ENCODE measurements around the gene SLC5A12.
A peak's percentile ranks its signal among the peaks of the same experiment; 100 is the strongest.

SLC5A12 gene

GRCh38 chr11:26710489-26710888, 11.4 kb downstream of the SLC5A12 start:
- DNase-seq (ENCODE audit: low read depth): no peak
- TF ChIP-seq, protein P1, sequence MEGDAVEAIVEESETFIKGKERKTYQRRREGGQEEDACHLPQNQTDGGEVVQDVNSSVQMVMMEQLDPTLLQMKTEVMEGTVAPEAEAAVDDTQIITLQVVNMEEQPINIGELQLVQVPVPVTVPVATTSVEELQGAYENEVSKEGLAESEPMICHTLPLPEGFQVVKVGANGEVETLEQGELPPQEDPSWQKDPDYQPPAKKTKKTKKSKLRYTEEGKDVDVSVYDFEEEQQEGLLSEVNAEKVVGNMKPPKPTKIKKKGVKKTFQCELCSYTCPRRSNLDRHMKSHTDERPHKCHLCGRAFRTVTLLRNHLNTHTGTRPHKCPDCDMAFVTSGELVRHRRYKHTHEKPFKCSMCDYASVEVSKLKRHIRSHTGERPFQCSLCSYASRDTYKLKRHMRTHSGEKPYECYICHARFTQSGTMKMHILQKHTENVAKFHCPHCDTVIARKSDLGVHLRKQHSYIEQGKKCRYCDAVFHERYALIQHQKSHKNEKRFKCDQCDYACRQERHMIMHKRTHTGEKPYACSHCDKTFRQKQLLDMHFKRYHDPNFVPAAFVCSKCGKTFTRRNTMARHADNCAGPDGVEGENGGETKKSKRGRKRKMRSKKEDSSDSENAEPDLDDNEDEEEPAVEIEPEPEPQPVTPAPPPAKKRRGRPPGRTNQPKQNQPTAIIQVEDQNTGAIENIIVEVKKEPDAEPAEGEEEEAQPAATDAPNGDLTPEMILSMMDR (conservative IDR thresholded peaks at IDR 0.05; ENCODE audit: low read depth, low read length): no peak
- H3K4me3 ChIP-seq (ENCODE audit: low read depth, low read length): no peak overlapping the region

- no peak overlapping the region for H3K4me3 ChIP-seq (ENCODE audit: low read depth, low read length)
- DNase-seq (ENCODE audit: low read depth): no peak
- TF ChIP-seq, protein P1 (conservative IDR thresholded peaks at IDR 0.05; ENCODE audit: low read depth, low read length): no peak
These were observed 13.0 kb downstream of the SLC5A12 start for GRCh38 chr11:26708736-26709456.

DNA sequence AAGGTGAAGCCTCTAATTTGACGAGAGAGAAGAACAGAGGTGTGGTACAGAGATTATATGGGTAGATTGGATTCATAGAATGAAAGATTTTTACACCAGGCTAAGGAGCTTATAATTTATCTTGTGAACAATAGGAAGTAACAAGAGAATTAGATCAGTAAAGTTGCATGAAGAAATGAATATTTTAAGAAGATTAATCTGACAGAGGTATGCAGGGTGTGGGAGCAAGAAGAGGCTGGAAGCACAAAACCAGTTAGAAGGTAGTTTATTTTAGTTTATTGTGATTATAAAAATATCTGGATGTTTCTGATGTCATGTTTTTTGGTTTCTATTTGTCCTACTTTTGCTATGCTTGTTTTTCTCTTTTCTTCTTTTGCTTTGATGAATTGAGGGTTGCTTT, 15.7 kb downstream of the SLC5A12 start:
- no peak for DNase-seq (ENCODE audit: low read depth)
- TF ChIP-seq, protein P1 (conservative IDR thresholded peaks at IDR 0.05; ENCODE audit: low read depth, low read length): no peak
- no peak overlapping the region for H3K4me3 ChIP-seq (ENCODE audit: low read depth, low read length)

GRCh38 chr11:26704249-26704648, 17.6 kb downstream of the SLC5A12 start:
- H3K4me3 ChIP-seq (ENCODE audit: low read depth, low read length): no peak overlapping the region
- TF ChIP-seq, protein P1 (conservative IDR thresholded peaks at IDR 0.05; ENCODE audit: low read depth, low read length): no peak
- DNase-seq (ENCODE audit: low read depth): peak; percentile 45

GRCh38 chr11:26703411-26704191, 18.3 kb downstream of the SLC5A12 start:
- no peak overlapping the region for H3K4me3 ChIP-seq (ENCODE audit: low read depth, low read length)
- DNase-seq (ENCODE audit: low read depth): peak; percentile 9
- TF ChIP-seq, protein P1 (conservative IDR thresholded peaks at IDR 0.05; ENCODE audit: low read depth, low read length): no peak

DNA sequence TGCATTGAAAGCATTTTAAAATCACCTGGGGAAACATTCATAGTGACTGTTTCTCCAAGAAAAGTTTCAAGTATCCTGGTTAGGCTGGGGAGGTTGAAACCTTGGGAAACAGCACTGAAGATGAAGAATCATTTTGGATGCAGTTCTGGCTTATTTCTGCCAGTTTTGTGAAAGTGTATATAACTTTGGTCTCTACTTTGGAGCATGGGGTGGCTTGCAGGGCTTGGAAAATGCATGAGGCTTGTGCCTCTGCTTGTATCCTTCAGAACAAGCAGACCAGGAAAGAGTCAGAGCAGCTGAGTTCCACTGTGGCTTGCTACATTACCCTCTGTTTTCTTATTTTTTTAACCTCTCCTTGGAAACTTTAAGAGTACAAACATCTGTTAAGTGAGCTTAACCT, 19.5 kb downstream of the SLC5A12 start:
- DNase-seq (ENCODE audit: low read depth): no peak
- TF ChIP-seq, protein P1 (conservative IDR thresholded peaks at IDR 0.05; ENCODE audit: low read depth, low read length): no peak
- H3K4me3 ChIP-seq (ENCODE audit: low read depth, low read length): no peak overlapping the region

All from choroid plexus epithelial cell (primary cell).